ENCODE results near the gene EFNB2. TPM values are rescaled to one million over a fixed set of nuclear protein-coding genes. Genes with fewer than 3 reads are reported as not detected.

EFNB2 gene
- total and polyA plus RNA-seq, 2 donors (not counting 3 experiments of a cell fraction or from before 2014, with no cell fraction given): 50.4 to 69.5 TPM

GRCh38 chr13:106494506-106494905 is 41.0 kb downstream of the EFNB2 start:
- Histone ChIP-seq H3K9me3 (replicated peaks; ENCODE audit: control insufficient read depth, insufficient read depth, low read length) (no peaks in the 10 kb centered on the region), H4K20me1 (replicated peaks; ENCODE audit: control insufficient read depth, extremely low read depth, insufficient read depth, low read length) (no peaks in the 10 kb centered on the region), H2AFZ (ENCODE audit: low read depth, low read length) (no peak overlapping the region), H3K9me1 (replicated peaks; ENCODE audit: control insufficient read depth, extremely low read depth, insufficient read depth, low read length) (no peaks in the 10 kb centered on the region), H3K9ac (replicated peaks; ENCODE audit: extremely low read depth, insufficient read depth, low read length) (no peak overlapping the region), H3K27ac (ENCODE audit: insufficient read depth, low read depth, low read length) (no peak overlapping the region), H3K27me3 (ENCODE audit: control insufficient read depth in 2 of 2, insufficient read depth in 2 of 2, low read length in 2 of 2) (no peaks in the 10 kb centered on the region), H3K36me3 (ENCODE audit: control insufficient read depth in 2 of 2, extremely low read depth in 1 of 2, insufficient read depth in 2 of 2, low read length in 2 of 2) (peaks cover 22 to 27% of the 10 kb centered on the region in 2 experiments), H3K4me1 (ENCODE audit: control insufficient read depth, extremely low read depth, insufficient read depth, low read length) (peaks cover 35% of the 10 kb centered on the region), H3K79me2 (ENCODE audit: control insufficient read depth, insufficient read depth, low read length) (no peaks in the 10 kb centered on the region), H3K4me2 (ENCODE audit: insufficient read depth, low read length) (no peak overlapping the region), H3K4me3 (replicated peaks in 1 of 3; ENCODE audit: insufficient read depth in 1 of 3, low read depth in 1 of 3, low read length in 3 of 3) (no peak overlapping the region)
- no peak for TF ChIP-seq POLR2AphosphoS5 (IDR thresholded peaks at IDR 0.05; ENCODE audit: insufficient read depth, low read depth, low read length)
- BruUV-seq (replicated peaks): no TSS peak
- FAIRE-seq (no peak), DNase-seq (ENCODE audit: low read depth, low spot score) (no peak)
- dilution Hi-C loops (cut with MboI; ENCODE audit: extremely low pct_ligation_motif_present, low sequenced_read_pairs): no loop called here
- POLR2A ChIA-PET: interaction anchor here (0.6 kb wide), 1 partner anchor 422 kb away, joined by 3 read pairs; no protein-coding TSS in a partner anchor
- CTCF ChIA-PET: no interaction called here
- intact Hi-C loops (cut with micrococcal nuclease): loop anchor here (10.0 kb wide), 2 partner anchors 380 to 410 kb away; no protein-coding TSS in a partner anchor

- Histone ChIP-seq H3K4me2 (ENCODE audit: insufficient read depth, low read length) (no peak overlapping the region), H3K36me3 (ENCODE audit: control insufficient read depth in 2 of 2, extremely low read depth in 1 of 2, insufficient read depth in 2 of 2, low read length in 2 of 2) (peaks cover 22 to 27% of the 10 kb centered on the region in 2 experiments), H3K27ac (ENCODE audit: insufficient read depth, low read depth, low read length) (no peak overlapping the region), H3K27me3 (ENCODE audit: control insufficient read depth in 2 of 2, insufficient read depth in 2 of 2, low read length in 2 of 2) (no peaks in the 10 kb centered on the region), H3K4me1 (ENCODE audit: control insufficient read depth, extremely low read depth, insufficient read depth, low read length) (peaks cover 35% of the 10 kb centered on the region), H2AFZ (ENCODE audit: low read depth, low read length) (no peak overlapping the region), H3K79me2 (ENCODE audit: control insufficient read depth, insufficient read depth, low read length) (no peaks in the 10 kb centered on the region), H3K9ac (replicated peaks; ENCODE audit: extremely low read depth, insufficient read depth, low read length) (no peak overlapping the region), H4K20me1 (replicated peaks; ENCODE audit: control insufficient read depth, extremely low read depth, insufficient read depth, low read length) (no peaks in the 10 kb centered on the region), H3K4me3 (replicated peaks in 1 of 3; ENCODE audit: insufficient read depth in 1 of 3, low read depth in 1 of 3, low read length in 3 of 3) (no peak overlapping the region), H3K9me3 (replicated peaks; ENCODE audit: control insufficient read depth, insufficient read depth, low read length) (no peaks in the 10 kb centered on the region), H3K9me1 (replicated peaks; ENCODE audit: control insufficient read depth, extremely low read depth, insufficient read depth, low read length) (no peaks in the 10 kb centered on the region)
- no peak for FAIRE-seq
- ChIA-PET POLR2A (no interaction called here), CTCF (no interaction called here)
- dilution Hi-C loops (cut with MboI; ENCODE audit: extremely low pct_ligation_motif_present, low sequenced_read_pairs) (no loop called here), intact Hi-C loops (cut with micrococcal nuclease) (loop anchor here (10.0 kb wide), 2 partner anchors 379 to 409 kb away; no protein-coding TSS in a partner anchor)
- TF ChIP-seq POLR2A (IDR thresholded peaks at IDR 0.05; ENCODE audit: low read depth, low read length) (no peak), POLR2AphosphoS5 (IDR thresholded peaks at IDR 0.05; ENCODE audit: insufficient read depth, low read depth, low read length) (no peak), FOS (IDR thresholded peaks at IDR 0.05; ENCODE audit: borderline replicate concordance, insufficient read depth, low read length) (no peak), CTCF (IDR thresholded peaks at IDR 0.05; ENCODE audit: extremely low read depth in 1 of 2, insufficient read depth in 1 of 2, low read depth in 1 of 2, low read length in 2 of 2) (no peak), JUN (IDR thresholded peaks at IDR 0.05; ENCODE audit: borderline replicate concordance, insufficient read depth, insufficient read length, low read depth) (no peak), GATA2 (IDR thresholded peaks at IDR 0.05; ENCODE audit: insufficient read depth, insufficient read length, low read depth, low read length) (no peak), MAX (IDR thresholded peaks at IDR 0.05; ENCODE audit: insufficient read depth, insufficient read length) (no peak), MYC (IDR thresholded peaks at IDR 0.05; ENCODE audit: low read depth, low read length) (no peak), EZH2 (IDR thresholded peaks at IDR 0.05; ENCODE audit: borderline replicate concordance, low read depth, low read length, severe bottlenecking) (no peak)
- DNase-seq (ENCODE audit: low read depth, low spot score): no peak
- BruUV-seq (replicated peaks): no TSS peak
These were observed 41.8 kb downstream of the EFNB2 start for GRCh38 chr13:106493533-106494220.
